ENCODE results near the gene CRTC1. TPM values are rescaled to one million over a fixed set of nuclear protein-coding genes. Genes with fewer than 3 reads are reported as not detected.

The CRTC1 gene
- total RNA-seq, 1 donor from 2014 or later: 0.79 TPM

GRCh38 chr19:18697680-18698079, 14.2 kb downstream of the CRTC1 start:
- no peak for TF ChIP-seq CTCF (IDR thresholded peaks at IDR 0.05; ENCODE audit: insufficient read depth, low read length, severe bottlenecking)
- Histone ChIP-seq H3K27me3 (ENCODE audit: control insufficient read depth, insufficient read depth, low read length) (no peaks in the 10 kb centered on the region), H3K36me3 (ENCODE audit: control insufficient read depth, insufficient read depth, low read length) (no peaks in the 10 kb centered on the region), H3K4me3 (ENCODE audit: low read depth, low read length) (no peak overlapping the region)
- no peak for FAIRE-seq
- DNase-seq (ENCODE audit: low read depth): no peak

GRCh38 chr19:18698321-18699167, 15.1 kb downstream of the CRTC1 start:
- Histone ChIP-seq H3K4me3 (ENCODE audit: low read depth, low read length) (no peak overlapping the region), H3K27me3 (ENCODE audit: control insufficient read depth, insufficient read depth, low read length) (no peaks in the 10 kb centered on the region)

GRCh38 chr19:18699403-18700054, 16.0 kb downstream of the CRTC1 start:
- no peak for TF ChIP-seq CTCF (IDR thresholded peaks at IDR 0.05; ENCODE audit: insufficient read depth, low read length, severe bottlenecking)
- H3K4me3 ChIP-seq (ENCODE audit: low read depth, low read length): no peak overlapping the region
- no peaks in the 10 kb centered on the region for H3K27me3 ChIP-seq (ENCODE audit: control insufficient read depth, insufficient read depth, low read length)
- FAIRE-seq (no peak), DNase-seq (ENCODE audit: low read depth) (no peak)
- H3K36me3 ChIP-seq (ENCODE audit: control insufficient read depth, insufficient read depth, low read length): no peaks in the 10 kb centered on the region

More at GRCh38 chr19:18698321-18699167, 15.1 kb downstream of the CRTC1 start:
- no peaks in the 10 kb centered on the region for H3K36me3 ChIP-seq (ENCODE audit: control insufficient read depth, insufficient read depth, low read length)
- DNase-seq (ENCODE audit: low read depth): no peak
- TF ChIP-seq CTCF (IDR thresholded peaks at IDR 0.05; ENCODE audit: insufficient read depth, low read length, severe bottlenecking): no peak
- FAIRE-seq: peak; percentile 79

GRCh38 chr19:18700501-18701249, 17.2 kb downstream of the CRTC1 start:
- peak; percentile 13 for DNase-seq (ENCODE audit: low read depth)
- TF ChIP-seq CTCF (IDR thresholded peaks at IDR 0.05; ENCODE audit: insufficient read depth, low read length, severe bottlenecking): no peak
- FAIRE-seq: no peak
- Histone ChIP-seq H3K4me3 (ENCODE audit: low read depth, low read length) (peak overlapping the region; percentile 13), H3K27me3 (ENCODE audit: control insufficient read depth, insufficient read depth, low read length) (no peaks in the 10 kb centered on the region), H3K36me3 (ENCODE audit: control insufficient read depth, insufficient read depth, low read length) (no peaks in the 10 kb centered on the region)

GRCh38 chr19:18701250-18701608, 17.7 kb downstream of the CRTC1 start:
- H3K36me3 ChIP-seq (ENCODE audit: control insufficient read depth, insufficient read depth, low read length): no peaks in the 10 kb centered on the region
- no peak for TF ChIP-seq CTCF (IDR thresholded peaks at IDR 0.05; ENCODE audit: insufficient read depth, low read length, severe bottlenecking)
- no peak for FAIRE-seq
- H3K27me3 ChIP-seq (ENCODE audit: control insufficient read depth, insufficient read depth, low read length): no peaks in the 10 kb centered on the region
- no peak for DNase-seq (ENCODE audit: low read depth)
- H3K4me3 ChIP-seq (ENCODE audit: low read depth, low read length): no peak overlapping the region
